Amniotic stem cell (primary cell): Measurements from ENCODE around the gene AIPL1.

ENCODE experiments used
- DNase-seq: peaks from one replicate; lab custom pipeline; 2025; lab: John Stamatoyannopoulos, UW

AIPL1 gene

DNA sequence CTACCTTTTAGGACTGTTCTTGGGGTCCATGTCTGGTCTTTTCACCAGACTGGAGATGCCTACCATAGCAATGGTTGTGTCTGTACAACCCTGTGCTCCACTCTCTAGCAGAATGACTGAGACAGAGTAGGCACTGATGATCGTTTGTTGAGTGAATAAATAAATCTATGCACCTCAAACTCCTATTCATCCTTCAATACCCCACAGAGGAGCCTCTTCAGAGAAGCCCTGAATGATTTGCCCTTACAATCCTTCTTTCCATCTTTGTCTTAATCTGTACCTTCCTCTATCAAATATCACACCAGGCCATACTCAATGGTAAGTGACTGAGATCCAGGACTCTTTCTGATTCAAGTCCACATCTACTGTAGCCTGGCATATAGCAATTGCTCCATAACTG lies 32.6 kb upstream of the AIPL1 start:
- no peak for DNase-seq

DNA sequence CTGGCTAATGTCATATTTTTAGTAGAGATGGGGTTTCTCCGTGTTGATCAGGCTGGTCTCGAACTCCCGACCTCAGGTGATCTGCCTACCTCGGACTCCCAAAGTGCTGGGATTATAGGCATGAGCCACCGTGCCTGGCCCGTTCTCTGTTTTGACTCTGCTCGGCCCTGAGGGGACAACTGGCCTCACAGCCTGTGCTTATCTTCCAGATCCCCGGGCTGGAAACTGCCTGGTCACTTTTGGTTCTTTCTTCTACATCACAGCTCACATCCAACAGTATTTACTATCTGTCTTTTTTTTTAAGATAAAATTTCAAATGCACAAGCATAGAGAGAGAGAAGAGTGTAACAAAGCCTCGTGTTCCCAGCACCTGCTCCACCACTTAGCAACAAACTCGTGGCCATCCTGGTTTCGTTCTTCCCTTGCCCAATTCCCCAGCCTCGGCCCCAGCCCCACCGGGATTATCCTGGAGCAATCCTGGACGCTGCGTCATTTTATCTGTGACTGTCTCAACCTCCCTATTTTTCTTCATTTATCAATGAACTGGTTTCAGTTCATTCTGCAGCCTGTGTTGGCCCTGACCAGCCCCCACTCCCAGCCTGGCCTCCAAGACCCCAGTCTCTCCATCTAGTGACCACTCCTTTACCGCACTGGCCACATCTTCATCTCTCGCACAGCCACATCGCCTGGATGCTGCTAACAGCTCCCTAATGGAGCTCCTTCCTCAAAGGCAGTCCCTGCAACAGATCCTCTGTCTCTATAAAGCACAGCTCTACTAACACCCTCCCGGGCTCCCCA lies 30.5 kb upstream of the AIPL1 start:
- no peak for DNase-seq

GRCh38 chr17:6464446-6465041 lies 29.6 kb upstream of the AIPL1 start:
- DNase-seq: no peak

DNA sequence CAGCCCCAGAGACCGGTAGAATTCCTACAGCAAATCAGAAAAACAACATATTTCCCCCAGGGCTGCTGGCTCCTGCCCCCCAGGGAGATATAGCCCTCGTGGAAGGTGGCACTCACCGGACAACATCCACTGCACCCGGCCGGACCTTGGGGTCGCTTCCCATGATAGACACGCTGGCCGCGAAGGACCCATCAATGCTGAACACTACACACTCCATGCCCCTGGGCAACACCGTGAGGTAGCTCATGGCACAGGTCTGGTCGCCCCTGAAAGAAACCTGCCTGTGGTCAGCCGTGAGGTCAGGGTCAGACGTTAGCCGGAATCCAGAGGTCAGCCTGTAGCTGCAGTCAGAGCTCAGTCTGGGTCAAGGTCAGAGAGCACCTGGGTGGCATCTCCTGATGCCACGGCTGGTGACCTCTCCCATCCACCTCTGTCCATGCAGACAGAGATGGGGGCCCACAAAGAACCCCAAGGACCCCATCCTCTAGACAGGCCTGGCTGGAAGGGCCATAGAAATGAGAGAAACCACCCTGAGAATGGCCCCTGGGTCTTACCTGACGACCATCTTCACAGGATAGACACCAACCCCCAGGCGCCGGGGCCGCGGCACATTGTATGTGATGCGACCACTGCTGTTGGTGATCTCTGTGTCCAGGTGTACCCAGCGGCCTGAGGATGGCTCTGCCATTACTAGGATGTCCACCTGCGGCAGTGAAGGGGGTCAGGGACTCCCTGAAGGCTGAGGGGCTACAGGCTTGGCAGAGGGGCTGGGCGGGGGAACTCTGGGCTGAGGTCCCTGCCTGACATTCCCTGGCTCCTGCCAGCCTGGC lies 28.9 kb upstream of the AIPL1 start:
- no peak for DNase-seq

DNA sequence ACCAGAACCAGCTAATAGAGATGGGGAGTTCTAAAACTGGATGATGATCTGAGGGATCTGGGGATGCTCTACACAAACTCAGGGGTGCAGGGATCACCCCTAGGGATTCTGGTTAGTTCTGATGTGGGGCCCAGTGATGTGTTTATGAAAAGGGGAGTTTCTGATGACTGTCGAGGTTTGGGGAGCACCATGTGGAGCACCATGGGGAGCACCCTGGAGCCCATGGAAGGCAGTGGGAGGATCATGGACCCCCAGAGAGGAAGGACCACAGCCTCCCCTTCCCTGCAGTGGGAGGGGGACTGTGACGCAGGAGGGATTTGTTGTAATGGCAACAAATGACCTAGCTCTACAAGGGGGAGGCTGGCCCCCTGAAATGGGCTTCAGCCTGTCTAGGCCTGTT lies 27.8 kb upstream of the AIPL1 start:
- DNase-seq: no peak

- no peak for DNase-seq
Observed at GRCh38 chr17:6461792-6462524, 27.0 kb upstream of the AIPL1 start.

- DNase-seq: no peak
Observed at GRCh38 chr17:6461246-6461645, 26.3 kb upstream of the AIPL1 start.

- no peak for DNase-seq
Observed at GRCh38 chr17:6460531-6461161, 25.7 kb upstream of the AIPL1 start.

DNA sequence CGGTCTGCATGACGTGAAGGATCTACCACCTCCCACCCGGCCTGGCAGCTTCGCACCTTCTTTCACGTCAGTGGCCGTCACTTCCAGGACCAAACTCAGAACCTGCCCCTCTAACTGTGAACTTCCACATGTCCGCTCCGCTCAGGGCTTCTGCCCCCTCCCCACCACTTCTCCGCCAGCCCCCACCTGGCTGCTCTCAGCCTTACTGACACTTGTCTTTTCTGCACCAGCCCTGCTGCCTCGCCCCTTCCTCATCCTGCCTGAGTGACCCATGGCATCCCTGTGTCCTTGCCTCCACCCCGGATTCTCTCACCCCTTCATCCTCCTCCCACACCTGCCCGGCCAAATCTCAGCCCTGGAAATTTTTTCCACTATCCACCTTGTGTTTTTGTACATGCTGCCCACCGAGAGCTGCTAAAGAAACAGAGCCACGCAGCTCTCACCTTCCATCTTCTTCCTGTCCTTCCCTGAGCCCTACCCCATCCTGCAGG lies 23.6 kb upstream of the AIPL1 start:
- no peak for DNase-seq

DNA sequence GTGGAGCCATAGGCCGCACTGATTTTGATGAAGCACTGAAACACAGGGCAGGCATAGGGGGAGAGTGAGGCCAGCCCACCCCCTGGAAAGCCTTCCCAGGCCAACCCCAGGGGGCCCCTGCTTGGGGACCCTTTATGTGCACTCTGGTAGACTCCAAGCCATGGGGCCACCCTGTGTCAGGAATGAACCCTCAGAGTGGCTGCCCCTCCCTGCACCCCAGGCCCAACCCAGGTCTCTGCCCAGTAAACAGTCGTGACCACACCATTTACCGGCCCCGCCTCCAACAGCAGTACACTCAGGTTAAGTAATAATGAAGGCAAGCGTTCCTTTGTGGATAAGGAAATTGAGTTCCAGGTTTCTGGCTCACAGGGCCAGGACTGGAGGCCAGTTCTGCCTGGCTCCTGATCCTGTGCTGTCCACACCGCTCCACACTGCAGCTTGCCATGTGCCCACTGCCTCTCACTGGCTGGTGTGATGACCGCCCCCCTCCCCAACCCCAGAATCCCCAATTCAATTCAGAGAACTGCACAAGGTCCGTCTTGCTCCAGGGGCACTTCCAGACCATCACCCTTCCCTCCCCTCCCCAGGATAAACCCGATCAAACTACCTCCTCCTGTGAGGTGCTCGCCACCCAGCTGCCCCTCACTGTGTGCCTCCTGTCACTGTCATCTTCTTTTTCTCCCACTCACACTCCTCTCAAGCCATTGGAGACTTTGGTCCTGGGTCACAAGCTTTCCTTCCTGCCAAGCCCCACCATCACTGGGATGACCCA lies 23.0 kb upstream of the AIPL1 start:
- no peak for DNase-seq

GRCh38 chr17:6456914-6457687 lies 22.2 kb upstream of the AIPL1 start:
- no peak for DNase-seq

GRCh38 chr17:6456321-6456720 lies 21.4 kb upstream of the AIPL1 start:
- no peak for DNase-seq

GRCh38 chr17:6455321-6455705 lies 20.4 kb upstream of the AIPL1 start:
- no peak for DNase-seq

DNA sequence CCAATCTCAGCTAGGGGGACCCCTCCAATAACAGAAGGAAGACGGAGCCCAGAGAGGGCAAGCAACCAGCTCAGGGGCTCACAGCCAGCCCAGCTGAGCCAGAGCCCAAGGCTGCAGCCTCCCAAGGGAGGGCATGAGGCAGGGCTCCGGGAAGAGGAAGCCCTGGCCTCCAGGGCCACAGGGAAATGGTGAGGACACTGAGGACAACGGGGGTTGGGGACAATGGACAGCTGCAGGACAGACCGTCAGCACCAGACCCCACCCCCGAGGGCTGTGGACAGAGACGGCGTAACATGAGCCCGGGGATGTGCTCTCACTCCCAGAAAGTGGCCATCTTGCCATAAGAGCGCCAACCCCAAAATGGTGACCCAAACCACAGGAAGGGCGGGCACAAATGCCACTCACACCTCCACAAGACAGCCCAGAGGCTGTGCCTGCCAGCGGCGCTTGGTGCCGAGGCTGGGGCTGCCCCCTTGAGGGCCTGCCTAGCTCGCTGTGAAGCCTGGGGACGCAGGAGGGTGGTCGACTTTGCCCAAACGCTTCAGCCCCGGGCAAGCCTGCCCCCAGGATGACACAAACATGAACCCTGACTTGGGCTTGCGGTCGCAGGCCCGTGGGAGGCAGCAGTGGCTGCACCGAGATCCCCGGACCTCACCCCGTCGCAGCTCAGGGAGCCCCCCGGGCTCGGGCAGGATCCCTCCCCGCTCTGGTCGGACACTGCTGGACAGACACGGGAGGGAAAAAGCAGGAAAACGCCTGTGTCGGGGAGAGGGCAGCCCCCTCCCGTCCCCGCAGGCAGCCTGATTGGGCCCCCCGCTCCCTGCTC lies 19.8 kb upstream of the AIPL1 start:
- DNase-seq: no peak

DNA sequence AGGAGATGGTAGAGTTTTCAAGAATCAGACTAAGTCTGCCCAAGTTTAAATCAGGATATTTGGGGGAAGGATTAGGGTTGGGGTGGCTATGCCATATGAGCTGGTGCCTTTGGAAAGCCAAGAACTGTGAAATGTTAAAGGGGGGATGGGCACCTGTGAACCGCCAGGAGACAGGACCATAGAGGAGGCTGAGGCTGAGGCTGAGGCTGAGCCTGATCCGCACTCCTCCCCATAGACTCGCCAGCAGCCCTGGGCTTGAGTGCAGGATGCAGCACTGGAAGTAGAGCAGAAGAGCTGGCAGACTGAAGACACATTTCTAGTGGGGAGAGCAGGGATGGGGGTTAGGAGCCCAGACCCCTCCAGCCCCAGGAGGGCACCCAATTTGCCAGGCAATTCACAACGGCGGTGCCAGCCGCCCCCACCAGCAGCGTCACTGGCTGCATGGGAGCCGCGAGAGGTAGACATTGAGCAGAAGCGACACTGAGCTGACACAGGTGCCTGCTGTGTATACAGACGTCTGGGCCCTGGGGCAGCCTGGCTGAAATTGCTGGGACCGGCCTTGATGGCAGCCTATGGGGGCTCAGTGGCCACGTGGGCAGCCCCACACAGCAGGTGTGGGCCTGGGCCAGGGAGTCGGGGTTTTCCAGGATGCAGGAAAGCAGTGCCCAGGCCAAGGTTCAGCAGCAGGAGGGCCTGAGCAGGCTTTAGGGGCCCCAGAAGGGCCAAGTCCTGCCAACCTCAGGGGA lies 18.5 kb upstream of the AIPL1 start:
- no peak for DNase-seq

GRCh38 chr17:6452471-6453266 lies 17.7 kb upstream of the AIPL1 start:
- DNase-seq: no peak
